GM15510 (cell line): ENCODE results near the gene ECEL1.

Source experiments
- POLR2A ChIP-seq: IDR thresholded peaks from 3 replicates; pipeline ENCODE4 v1.6.1; 2011; ENCODE audit warnings: borderline replicate concordance; ENCODE audit not compliant: insufficient read length; ENCODE audit errors: extremely low read depth

Gene ECEL1

DNA sequence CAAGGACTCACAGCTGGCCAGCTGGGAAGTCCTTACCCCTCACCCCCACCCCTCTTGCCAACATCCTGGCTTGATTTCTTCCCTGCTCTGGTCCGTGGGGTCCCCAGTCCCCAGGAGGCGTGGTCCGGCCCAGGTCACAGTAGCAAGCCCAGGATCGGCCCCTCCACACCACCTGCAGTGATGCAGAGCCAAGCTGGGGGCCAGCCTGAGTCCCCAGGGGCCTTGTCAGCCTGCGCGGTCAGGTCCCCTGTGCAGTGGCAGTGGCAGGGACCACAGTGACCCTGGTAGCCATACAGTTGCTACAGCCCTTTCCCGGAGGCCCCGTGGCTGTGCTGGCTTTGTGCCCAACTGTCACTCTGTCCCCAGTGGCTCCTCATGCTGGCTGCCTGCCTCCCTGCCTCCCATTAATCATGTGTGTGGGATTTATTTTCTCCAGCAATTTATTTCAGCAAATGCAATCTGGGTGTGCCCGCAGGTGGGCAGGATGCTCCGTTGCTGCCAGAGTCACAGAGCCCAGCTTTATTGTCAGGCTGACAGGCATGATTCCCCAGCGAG is 23.8 kb upstream of the ECEL1 start:
- no peak for TF ChIP-seq POLR2A

GRCh38 chr2:232508251-232508650 is 20.6 kb upstream of the ECEL1 start:
- no peak for TF ChIP-seq POLR2A

GRCh38 chr2:232506709-232507108 is 19.1 kb upstream of the ECEL1 start:
- no peak for TF ChIP-seq POLR2A

GRCh38 chr2:232505856-232506255 is 18.2 kb upstream of the ECEL1 start:
- TF ChIP-seq POLR2A = no peak

GRCh38 chr2:232504438-232504837 is 16.8 kb upstream of the ECEL1 start:
- TF ChIP-seq POLR2A = no peak

GRCh38 chr2:232503809-232504323 is 16.2 kb upstream of the ECEL1 start:
- no peak for TF ChIP-seq POLR2A

DNA sequence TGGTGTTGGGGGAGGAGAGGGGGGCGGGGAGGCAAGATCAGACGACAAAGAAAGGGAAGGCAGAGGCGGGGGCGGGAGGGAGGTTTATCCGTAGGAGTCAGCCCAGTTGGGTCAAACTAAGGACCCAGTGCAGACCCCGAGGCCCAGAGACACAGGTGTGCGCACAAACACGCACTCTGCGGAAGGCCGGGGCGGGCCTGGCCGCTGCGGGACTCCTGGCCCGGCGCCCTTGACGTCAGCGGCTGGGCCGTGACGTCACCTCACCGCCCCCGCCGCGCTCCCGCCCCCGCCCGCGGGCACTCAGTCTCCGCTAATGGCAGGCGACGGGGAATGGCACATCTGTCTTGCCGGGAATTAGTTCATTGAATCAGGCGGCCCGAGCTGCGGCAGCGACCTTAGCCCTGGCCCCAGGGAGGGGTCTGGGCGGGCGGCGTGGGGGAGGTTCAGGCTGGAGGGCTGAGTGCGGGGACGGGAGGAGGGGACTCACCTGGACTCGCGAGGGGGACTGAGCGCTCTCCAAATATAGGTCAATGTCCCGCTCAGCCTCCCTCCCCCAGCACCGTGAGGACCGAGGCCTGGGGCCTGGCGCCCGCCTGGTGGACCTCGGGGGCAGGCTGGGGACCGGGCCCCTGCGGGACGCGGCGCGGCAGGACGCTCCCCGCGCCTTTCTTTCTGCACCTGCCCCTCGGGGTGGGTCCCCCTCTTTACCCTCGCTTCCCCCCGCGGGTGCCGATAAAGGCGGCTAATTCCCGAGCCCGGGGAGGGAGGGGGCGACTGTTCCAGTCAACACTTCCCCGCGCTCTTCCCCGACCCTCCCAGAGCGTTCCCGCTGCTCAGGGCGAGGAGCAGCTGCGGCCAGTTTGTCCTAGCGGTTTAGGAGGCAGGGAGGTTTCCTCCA is 15.5 kb upstream of the ECEL1 start:
- no peak for TF ChIP-seq POLR2A

GRCh38 chr2:232502511-232502910 is 14.9 kb upstream of the ECEL1 start:
- TF ChIP-seq POLR2A = no peak

DNA sequence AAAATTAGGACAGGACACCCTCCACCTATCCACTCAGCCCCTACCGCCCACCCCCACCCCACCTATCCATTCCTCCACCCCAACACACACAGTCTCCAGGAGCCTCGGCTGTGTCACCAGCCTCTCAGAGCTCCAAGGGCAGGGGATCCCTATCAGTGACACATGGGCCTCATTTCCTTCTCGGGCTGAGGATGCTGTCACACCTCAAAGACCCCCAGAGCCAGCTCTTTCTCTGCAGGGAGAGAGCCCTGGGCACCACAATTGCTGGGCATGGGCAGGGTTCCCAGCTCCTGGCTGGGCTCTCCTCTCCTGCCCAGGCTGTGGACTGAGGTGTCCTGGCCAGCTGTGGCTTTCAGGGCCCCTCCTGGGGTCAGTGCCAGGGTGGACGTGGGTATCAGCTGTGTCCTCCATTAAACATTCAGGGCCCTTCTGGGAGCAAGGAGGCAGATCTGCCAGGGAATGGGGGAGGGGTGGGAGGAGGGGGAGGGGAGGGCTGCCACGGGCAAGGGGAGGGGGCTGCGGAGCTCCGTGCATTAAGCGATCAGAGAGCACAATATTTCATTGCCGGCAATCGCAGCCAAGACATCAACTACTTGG is 14.3 kb upstream of the ECEL1 start:
- TF ChIP-seq POLR2A = no peak

DNA sequence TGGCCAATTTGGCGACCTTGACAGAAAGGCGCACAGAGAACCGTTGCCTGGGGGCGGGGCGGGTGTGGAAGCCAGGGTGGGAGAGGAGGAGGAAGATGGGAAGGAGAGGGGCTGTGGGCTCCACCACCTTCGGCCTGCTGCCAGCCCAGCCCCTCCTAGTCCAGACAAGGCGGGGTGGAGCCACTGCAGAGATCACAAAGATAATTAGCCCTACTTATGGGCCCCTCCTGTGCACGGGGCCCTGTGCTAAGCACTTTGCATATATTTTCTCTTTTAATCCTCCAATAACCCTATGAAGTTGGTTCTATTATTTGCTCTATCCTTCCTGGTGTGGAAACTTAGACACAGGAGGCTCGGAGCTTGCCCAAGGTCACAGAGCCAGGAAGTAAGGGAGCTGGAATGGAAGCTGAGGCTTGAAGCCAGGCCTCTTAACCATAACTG is 13.7 kb upstream of the ECEL1 start:
- no peak for TF ChIP-seq POLR2A

DNA sequence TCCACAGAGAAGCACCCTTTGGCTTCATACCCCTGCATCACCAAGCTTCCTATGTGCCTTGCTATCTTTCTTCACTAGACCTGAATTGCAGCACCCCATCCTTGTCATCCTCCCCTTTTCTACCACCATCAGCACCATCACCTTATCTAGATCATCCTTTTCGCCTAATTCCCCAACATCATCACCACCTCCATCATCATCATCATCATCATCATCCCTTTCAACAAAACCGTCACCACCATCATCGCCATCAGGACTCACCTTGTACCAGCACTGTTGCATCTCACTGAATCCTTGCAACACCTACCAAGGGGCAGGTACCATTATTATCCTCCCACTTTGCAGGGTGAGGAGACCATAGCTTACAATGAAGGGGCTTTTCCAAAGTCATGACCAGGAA is 10.8 kb upstream of the ECEL1 start:
- no peak for TF ChIP-seq POLR2A

DNA sequence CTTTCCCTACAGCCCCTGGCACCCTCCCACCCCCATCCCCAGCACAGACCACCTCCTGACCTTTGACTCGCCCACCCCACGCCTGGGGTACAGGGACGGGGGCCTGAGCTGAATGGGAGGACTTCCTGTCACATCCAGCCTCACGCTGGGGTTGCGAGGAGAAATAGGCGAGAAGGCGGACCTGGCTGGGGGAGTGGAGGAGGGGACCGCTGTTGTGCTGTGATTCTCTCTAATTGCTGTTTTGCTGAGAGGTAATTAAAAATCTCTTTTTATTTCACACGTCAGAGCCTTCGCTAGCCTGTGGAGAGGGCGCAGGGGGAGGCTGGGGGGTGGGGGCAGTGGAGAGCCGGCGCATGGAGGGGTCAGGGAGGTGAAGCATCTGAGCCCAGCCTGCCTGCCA is 9.7 kb upstream of the ECEL1 start:
- TF ChIP-seq POLR2A = no peak

GRCh38 chr2:232496501-232497270 is 9.1 kb upstream of the ECEL1 start:
- TF ChIP-seq POLR2A = no peak

- TF ChIP-seq POLR2A = no peak
Measured at GRCh38 chr2:232495292-232495691, 7.7 kb upstream of the ECEL1 start.

GRCh38 chr2:232494542-232494941 is 6.9 kb upstream of the ECEL1 start:
- TF ChIP-seq POLR2A = no peak
